HCEC 1CT (cell line): Measurements from ENCODE around the gene CHST8.
"Not testable (repeated sequence)": the region's sequence is repeated elsewhere in the genome, so short reads cannot be mapped to it uniquely, and the experiment has no call there.

Experiments used
- DNase-seq: peaks from one replicate; pipeline ENCODE4 v3.0.0-alpha.2; 2017

Gene CHST8

DNA sequence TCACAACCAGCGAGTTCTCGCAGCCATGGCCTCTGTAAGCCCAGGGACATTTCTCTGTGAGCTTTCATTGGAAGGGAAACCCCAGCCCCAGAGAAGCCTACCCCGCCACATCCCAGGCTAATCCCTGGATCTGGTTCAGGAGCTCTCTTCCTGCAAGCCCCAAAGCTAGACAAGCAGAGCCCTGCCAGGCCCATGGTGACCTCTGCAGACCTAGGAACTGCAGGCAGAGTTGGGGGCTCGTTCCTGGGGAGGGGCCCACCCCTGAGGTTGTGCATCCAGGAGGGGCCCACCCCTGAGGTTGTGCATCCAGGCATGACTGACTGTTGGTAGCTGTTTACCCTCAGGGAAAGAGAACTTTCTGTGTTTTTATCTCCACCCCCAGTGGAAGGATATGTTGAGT, 196.7 kb downstream of the CHST8 start:
- DNase-seq, result no peak

DNA sequence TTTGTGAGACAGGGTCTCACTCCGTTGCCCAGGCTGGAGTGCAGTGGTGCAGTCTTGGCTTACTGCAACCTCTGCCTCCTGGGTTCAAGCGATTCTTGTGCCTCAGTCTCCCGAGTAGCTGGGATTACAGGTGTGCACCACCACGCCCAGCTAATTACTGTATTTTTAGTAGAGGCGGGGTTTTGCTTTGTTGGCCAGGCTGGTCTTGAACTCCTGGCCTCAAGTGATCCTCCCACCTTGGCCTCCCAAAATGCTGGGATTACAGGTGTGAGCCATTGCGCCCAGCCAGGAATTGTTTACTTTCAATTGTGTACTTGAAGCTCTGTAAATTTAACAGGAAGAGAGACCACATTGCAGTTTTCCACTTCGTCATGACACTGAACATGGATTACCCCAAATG, 197.3 kb downstream of the CHST8 start:
- not testable (repeated sequence) for DNase-seq

GRCh38 chr19:33819506-33819879, 197.7 kb downstream of the CHST8 start:
- DNase-seq, result no peak

DNA sequence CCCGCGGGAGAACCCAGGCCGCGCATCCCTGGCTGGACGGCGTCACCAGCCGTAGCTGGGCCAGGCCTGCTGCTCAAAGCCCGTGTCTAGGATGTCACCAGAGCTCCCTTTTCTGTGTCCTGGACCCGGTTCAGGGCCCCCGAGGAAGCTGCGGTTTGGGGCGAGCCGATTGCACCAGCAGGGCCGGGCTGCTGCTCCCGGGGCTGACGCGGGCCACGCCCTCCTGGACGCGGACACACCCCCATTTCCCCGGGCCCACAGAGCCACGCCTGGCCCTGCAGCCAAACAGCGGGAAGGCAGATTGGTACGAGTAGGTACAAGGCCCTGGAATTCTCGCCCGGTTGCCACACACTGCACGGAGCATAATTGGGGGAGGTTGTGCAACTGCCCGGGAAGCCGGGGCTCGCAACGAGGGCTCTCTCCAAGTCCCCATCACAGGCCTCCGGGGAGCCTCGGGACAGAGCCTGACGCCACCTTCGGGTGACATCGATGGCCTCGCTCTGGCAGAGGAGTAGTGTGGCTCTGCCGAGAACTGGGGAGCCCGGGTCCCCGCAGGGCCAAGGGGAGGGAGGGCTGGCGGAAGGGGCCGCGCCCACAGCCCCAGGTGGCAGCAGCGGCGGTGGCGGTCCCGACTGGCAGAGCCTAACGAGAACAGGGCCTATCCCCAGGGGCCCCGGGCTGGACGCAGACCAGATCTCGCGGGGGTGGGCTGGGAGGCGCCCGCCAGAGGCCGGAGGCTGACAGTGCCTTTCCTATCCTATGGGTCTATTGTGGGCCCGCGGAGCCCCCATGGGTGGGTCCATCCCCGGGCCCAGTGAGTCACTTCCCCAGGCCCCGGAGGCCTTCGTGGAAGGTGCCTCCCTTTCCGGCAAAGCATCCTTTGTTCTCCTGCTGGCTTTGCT, 198.4 kb downstream of the CHST8 start:
- no peak for DNase-seq

DNA sequence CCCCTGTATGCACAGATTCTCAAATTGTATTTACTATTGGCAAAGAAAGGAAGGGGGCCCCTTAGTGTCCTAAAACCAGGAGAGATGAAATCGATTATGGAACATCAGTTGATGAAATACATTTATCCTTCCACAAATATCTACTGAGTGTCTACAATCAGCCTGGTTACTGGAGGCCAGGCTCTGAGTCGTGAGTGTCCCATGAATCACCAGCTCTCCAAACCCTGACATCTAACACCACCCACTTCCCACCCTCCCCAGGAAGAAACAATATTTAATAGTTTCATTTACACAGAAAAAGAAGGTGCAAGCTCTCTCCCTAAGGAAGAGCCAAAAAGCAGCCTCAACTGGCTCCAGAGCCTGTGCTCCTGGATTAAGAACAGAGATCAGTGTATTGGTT, 200.1 kb downstream of the CHST8 start:
- DNase-seq, result no peak
